HepG2 (cell line): ENCODE data around the gene NUP214. TPM values are rescaled to one million over a fixed set of nuclear protein-coding genes. Genes with fewer than 3 reads are reported as not detected.

Source experiments
- ATAD3A ChIP-seq: sonication (generic); formaldehyde crosslinking; IDR thresholded peaks from 2 replicates; pipeline ENCODE4 v1.4.0; 2020; ENCODE audit warnings: missing genetic modification reagents
- CEBPG ChIP-seq: IDR thresholded peaks from 2 replicates; pipeline ENCODE4 v1.6.1; 2016
- DPF2 ChIP-seq: sonication (generic); formaldehyde crosslinking; IDR thresholded peaks from 2 replicates; pipeline ENCODE4 v1.4.0; 2020; ENCODE audit warnings: mild to moderate bottlenecking, low read depth, missing genetic modification reagents, borderline replicate concordance
- ELF3 ChIP-seq: IDR thresholded peaks from 2 replicates; pipeline ENCODE4 v1.6.1; 2016; ENCODE audit warnings: missing genetic modification reagents, missing compliant biosample characterization
- ETV5 ChIP-seq: IDR thresholded peaks from 2 replicates; pipeline ENCODE4 v1.6.1; 2018; ENCODE audit warnings: missing biosample characterization, missing genetic modification reagents, inconsistent platforms, borderline replicate concordance
- KDM4B ChIP-seq: sonication (generic); formaldehyde crosslinking; IDR thresholded peaks from 2 replicates; pipeline ENCODE4 v1.4.0; 2020; ENCODE audit warnings: missing genetic modification reagents
- KLF6 ChIP-seq: IDR thresholded peaks from 2 replicates; pipeline ENCODE4 v1.8.0; 2016; ENCODE audit warnings: missing biosample characterization, missing genetic modification reagents
- MAFK ChIP-seq, 2 experiments: IDR thresholded peaks in 1 of 2; conservative IDR thresholded peaks in 1 of 2; 2 replicates each; pipeline ENCODE4 v1.6.1; 2011; ENCODE audit warnings: improper control_type of control experiment in 2 of 2, low read length in 2 of 2
- NCOA1 ChIP-seq: sonication (generic); formaldehyde crosslinking; IDR thresholded peaks from 2 replicates; pipeline ENCODE4 v1.9.0; 2021; ENCODE audit warnings: missing genetic modification reagents
- TBP ChIP-seq: sonication (generic); formaldehyde crosslinking; IDR thresholded peaks from 2 replicates; pipeline ENCODE4 v1.5.0; 2020; ENCODE audit warnings: missing genetic modification reagents
- TBX3 ChIP-seq: fragments of 450-650 bp; IDR thresholded peaks from 2 replicates; pipeline ENCODE4 v1.6.1; 2017; ENCODE audit warnings: antibody characterized with exemption, mild to moderate bottlenecking, inconsistent platforms, borderline replicate concordance
- ZNF160 ChIP-seq: sonication (generic); formaldehyde crosslinking; IDR thresholded peaks from 2 replicates; pipeline ENCODE4 v1.8.0; 2022; ENCODE audit warnings: mild to moderate bottlenecking, inconsistent platforms, missing genetic modification reagents
- ZNF331 ChIP-seq: sonication (generic); formaldehyde crosslinking; IDR thresholded peaks from 2 replicates; pipeline ENCODE4 v1.4.0; 2020; ENCODE audit warnings: missing genetic modification reagents
- ZNF460 ChIP-seq: sonication (generic); formaldehyde crosslinking; IDR thresholded peaks from 2 replicates; pipeline ENCODE4 v1.5.1; 2020; ENCODE audit warnings: missing genetic modification reagents, mild to moderate bottlenecking, borderline replicate concordance
- ZNF75D ChIP-seq: sonication (generic); formaldehyde crosslinking; IDR thresholded peaks from 2 replicates; pipeline ENCODE4 v1.8.1; 2023; ENCODE audit warnings: missing genetic modification reagents, mild to moderate bottlenecking, borderline replicate concordance
- polyA plus RNA-seq, 8 experiments: library from polyadenylated mRNA; depleted of rRNA in 3 of 8; stranded (reverse) in 7 of 8; unstranded in 1 of 8; fragments of >200 nt; fragmentation: Illumina TruSeq in 4 of 8; extraction: Trizol in 4 of 8; gene quantifications; 2 replicates each; pipeline versions ENCODE4 v1.2.1 to v1.2.3, GENCODE V29; 2011 to 2016; ENCODE audit warnings: low read depth in 4 of 8, missing spikeins in 1 of 8, mixed read lengths in 1 of 8; ENCODE audit not compliant: insufficient read depth in 1 of 8
- total RNA-seq, 5 experiments: library from RNA; depleted of rRNA; stranded (reverse); fragments of >200 nt; fragmentation: Illumina TruSeq; extraction: Trizol; gene quantifications; 2 replicates each; pipeline ENCODE4 v1.2.3, GENCODE V29; 2016; ENCODE audit warnings: low read depth in 1 of 5
- TF ChIP-seq, protein P1 (sequence below): sonication (generic); formaldehyde crosslinking; IDR thresholded peaks from 2 replicates; pipeline ENCODE4 v1.4.0; 2020; ENCODE audit warnings: missing genetic modification reagents
- TF ChIP-seq, protein P2 (sequence below): sonication (generic); formaldehyde crosslinking; IDR thresholded peaks from 2 replicates; pipeline ENCODE4 v1.4.0; 2020; ENCODE audit warnings: missing genetic modification reagents
- TF ChIP-seq, protein P3 (sequence below): sonication (generic); formaldehyde crosslinking; IDR thresholded peaks from 2 replicates; pipeline ENCODE4 v1.4.0; 2020; ENCODE audit warnings: mild to moderate bottlenecking, missing genetic modification reagents

The NUP214 gene
- total and polyA plus RNA-seq, 2 of the 13 experiments (the other 11 are each of a cell fraction or from before 2014, with no cell fraction given): 8.4 to 16.0 TPM

DNA sequence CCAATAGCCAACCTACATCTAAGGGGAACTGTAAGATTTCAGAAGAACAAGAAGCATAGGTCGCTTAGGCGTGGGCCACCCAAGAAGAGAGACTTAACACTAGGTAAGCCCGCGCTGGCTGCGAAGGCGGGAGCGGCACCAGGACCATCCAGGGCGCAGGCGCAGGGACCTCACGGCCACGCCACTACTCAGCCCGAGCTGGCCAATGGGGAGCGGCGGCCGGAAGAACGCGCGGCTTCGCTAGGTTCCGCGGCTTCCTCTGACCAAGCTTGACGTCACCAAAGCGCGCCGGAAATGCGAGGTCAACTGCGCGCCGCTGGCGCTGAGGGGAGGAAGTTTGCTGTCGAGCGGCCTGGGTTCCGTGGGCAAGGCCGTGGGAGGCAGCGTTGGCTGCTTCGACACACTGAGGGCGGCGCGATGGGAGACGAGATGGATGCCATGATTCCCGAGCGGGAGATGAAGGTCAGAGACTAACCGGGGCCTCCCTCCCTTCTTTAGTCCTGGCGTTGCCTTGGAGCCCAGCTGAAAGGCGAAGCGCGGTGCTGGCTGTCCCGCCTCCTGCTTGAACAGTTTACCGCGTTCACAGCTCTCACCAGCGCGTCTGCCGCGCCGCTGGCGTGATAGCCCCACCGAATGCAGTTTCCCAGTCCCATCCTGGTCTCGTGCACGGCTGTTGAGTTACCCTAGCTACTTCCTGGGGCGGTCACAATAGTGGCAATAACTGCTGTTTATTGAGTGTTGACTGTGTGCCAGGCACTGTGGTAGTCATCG is at the start of gene NUP214 (continued):
- TF ChIP-seq, protein P1, sequence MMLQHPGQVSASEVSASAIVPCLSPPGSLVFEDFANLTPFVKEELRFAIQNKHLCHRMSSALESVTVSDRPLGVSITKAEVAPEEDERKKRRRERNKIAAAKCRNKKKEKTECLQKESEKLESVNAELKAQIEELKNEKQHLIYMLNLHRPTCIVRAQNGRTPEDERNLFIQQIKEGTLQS (CRISPR knock-in tag): peak; percentile 44; the same call in 1 of the 2 replicates
- TF ChIP-seq MAFK (conservative IDR thresholded peaks at IDR 0.05 in 1 of 2, IDR thresholded peaks at IDR 0.05 in 1 of 2; ENCODE audit: low read length in 2 of 2) (no peak), TBP (CRISPR knock-in tag) (no peak), ZNF460 (CRISPR knock-in tag) (no peak; the same call in 1 of the 2 replicates), ZNF331 (peak; percentile 88), NCOA1 (peak; percentile 60; the same call in 1 of the 2 replicates), ELF3 (peak; percentile 93), ZNF75D (CRISPR knock-in tag) (no peak), TBX3 (no peak), KDM4B (CRISPR knock-in tag) (peak; percentile 70; the same call in 1 of the 2 replicates), ZNF160 (peak; percentile 81), KLF6 (CRISPR knock-in tag) (peak; percentile 92), ATAD3A (CRISPR knock-in tag) (no peak), ETV5 (CRISPR knock-in tag) (peak; percentile 79; the same call in 1 of the 2 replicates), DPF2 (CRISPR knock-in tag) (no peak), CEBPG (CRISPR knock-in tag) (0 out of 2 replicates have a peak, but pooled peaks have one; percentile 32)
- TF ChIP-seq, protein P2, sequence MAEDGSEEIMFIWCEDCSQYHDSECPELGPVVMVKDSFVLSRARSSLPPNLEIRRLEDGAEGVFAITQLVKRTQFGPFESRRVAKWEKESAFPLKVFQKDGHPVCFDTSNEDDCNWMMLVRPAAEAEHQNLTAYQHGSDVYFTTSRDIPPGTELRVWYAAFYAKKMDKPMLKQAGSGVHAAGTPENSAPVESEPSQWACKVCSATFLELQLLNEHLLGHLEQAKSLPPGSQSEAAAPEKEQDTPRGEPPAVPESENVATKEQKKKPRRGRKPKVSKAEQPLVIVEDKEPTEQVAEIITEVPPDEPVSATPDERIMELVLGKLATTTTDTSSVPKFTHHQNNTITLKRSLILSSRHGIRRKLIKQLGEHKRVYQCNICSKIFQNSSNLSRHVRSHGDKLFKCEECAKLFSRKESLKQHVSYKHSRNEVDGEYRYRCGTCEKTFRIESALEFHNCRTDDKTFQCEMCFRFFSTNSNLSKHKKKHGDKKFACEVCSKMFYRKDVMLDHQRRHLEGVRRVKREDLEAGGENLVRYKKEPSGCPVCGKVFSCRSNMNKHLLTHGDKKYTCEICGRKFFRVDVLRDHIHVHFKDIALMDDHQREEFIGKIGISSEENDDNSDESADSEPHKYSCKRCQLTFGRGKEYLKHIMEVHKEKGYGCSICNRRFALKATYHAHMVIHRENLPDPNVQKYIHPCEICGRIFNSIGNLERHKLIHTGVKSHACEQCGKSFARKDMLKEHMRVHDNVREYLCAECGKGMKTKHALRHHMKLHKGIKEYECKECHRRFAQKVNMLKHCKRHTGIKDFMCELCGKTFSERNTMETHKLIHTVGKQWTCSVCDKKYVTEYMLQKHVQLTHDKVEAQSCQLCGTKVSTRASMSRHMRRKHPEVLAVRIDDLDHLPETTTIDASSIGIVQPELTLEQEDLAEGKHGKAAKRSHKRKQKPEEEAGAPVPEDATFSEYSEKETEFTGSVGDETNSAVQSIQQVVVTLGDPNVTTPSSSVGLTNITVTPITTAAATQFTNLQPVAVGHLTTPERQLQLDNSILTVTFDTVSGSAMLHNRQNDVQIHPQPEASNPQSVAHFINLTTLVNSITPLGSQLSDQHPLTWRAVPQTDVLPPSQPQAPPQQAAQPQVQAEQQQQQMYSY: no peak
- TF ChIP-seq, protein P3, sequence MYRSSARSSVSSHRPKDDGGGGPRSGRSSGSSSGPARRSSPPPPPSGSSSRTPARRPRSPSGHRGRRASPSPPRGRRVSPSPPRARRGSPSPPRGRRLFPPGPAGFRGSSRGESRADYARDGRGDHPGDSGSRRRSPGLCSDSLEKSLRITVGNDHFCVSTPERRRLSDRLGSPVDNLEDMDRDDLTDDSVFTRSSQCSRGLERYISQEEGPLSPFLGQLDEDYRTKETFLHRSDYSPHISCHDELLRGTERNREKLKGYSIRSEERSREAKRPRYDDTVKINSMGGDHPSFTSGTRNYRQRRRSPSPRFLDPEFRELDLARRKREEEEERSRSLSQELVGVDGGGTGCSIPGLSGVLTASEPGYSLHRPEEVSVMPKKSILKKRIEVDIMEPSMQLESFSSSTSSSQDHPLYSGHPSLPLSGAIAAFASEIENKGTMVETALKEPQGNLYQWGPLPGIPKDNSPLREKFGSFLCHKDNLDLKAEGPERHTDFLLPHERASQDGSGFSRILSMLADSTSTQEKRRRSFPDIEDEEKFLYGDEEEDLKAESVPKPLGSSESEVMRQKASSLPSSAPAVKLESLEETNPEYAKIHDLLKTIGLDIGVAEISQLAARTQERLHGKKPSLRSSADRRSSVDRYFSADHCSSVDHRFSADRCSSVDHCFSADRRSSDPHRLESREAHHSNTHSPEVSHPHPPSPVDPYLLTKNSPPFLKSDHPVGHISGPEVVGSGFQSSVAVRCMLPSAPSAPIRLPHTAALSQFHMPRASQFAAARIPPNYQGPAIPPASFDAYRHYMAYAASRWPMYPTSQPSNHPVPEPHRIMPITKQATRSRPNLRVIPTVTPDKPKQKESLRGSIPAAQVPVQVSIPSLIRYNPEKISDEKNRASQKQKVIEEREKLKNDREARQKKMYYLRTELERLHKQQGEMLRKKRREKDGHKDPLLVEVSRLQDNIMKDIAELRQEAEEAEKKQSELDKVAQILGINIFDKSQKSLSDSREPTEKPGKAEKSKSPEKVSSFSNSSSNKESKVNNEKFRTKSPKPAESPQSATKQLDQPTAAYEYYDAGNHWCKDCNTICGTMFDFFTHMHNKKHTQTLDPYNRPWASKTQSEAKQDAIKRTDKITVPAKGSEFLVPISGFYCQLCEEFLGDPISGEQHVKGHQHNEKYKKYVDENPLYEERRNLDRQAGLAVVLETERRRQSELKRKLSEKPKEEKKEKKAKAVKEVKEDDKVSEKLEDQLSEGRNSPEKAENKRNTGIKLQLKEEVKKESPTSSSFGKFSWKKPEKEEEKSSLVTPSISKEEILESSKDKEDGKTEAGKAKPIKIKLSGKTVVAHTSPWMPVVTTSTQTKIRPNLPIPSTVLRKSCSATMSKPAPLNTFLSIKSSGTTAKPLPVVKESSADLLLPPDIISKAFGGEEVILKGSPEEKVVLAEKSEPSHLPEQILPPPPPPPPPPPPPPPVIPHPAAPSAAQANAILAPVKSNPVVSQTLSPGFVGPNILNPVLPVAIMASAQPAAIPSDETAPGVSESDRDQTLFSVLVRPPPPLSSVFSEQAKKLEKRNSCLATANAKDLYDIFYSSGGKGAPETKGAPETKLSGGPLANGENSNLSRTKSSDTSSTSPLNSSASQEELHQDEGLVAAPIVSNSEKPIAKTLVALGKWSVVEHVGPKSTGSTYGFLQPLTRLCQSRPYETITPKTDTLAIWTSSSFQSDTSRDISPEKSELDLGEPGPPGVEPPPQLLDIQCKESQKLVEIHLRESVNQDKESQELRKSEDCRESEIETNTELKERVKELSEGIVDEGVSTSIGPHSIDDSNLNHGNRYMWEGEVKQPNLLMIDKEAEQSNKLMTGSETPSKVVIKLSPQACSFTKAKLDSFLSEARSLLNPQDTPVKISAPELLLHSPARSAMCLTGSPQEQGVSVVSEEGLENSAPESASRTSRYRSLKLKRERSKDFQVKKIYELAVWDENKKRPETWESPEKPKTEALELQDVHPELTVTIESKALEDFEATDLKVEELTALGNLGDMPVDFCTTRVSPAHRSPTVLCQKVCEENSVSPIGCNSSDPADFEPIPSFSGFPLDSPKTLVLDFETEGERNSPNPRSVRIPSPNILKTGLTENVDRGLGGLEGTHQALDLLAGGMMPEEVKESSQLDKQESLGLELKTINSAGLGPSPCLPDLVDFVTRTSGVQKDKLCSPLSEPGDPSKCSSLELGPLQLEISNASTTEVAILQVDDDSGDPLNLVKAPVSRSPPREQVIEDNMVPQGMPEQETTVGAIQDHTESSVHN (CRISPR knock-in tag): no peak; the same call in 1 of the 2 replicates
